A549 (cell line): ENCODE results near the gene PHF21B. TPM values are rescaled to one million over a fixed set of nuclear protein-coding genes. Genes with fewer than 3 reads are reported as not detected.

Experiments used
- ATAC-seq, 2 experiments: fragments of 200-7000 bp in 1 of 2; fragments of >200 bp in 1 of 2; cut with Nextera tagmentation in 1 of 2; cut with Tn5 transposase in 1 of 2; 3 replicates each; pipeline versions ENCODE4 v1.8.0 to v1.9.1; 2018 to 2020; ENCODE audit warnings: mild to moderate bottlenecking in 1 of 2, moderate library complexity in 1 of 2
- CTCF ChIA-PET: fragments of 300-600 bp; sonication (Branson Sonifier 250); formaldehyde crosslinking; extraction: SDS; loops from one replicate; lab custom pipeline; 2021; ENCODE audit warnings: antibody characterized with exemption, inconsistent platforms; lab: Yijun Ruan, JAX
- POLR2A ChIA-PET: fragments of 350-600 bp; formaldehyde crosslinking; extraction: SDS; loops from one replicate; lab custom pipeline; 2021; ENCODE audit warnings: antibody characterized with exemption, inconsistent platforms; lab: Yijun Ruan, JAX
- DNase-seq, 2 experiments: peaks; one replicate each; pipeline versions ENCODE4 v3.0.0 to v3.0.0-alpha.2; 2011 to 2016; ENCODE audit warnings: low read depth in 1 of 2, low spot score in 1 of 2
- FAIRE-seq: peaks from 2 replicates; lab custom pipeline; 2011; peaks lifted over from hg19 to GRCh38; lab: Jason Lieb, UNC
- H3K27ac ChIP-seq, 2 experiments: fragments of >200 bp; sonication (Bioruptor Twin); formaldehyde crosslinking; 3 replicates each; pipeline ENCODE4 v1.5.1; 2016 to 2017
- H3K4me1 ChIP-seq: fragments of >200 bp; sonication (Bioruptor Twin); formaldehyde crosslinking; 3 replicates; pipeline ENCODE4 v1.6.1; 2016
- H3K4me2 ChIP-seq: fragments of >200 bp; sonication (Bioruptor Twin); formaldehyde crosslinking; 3 replicates; pipeline ENCODE4 v1.6.1; 2016
- H3K4me3 ChIP-seq: fragments of >200 bp; sonication (Bioruptor Twin); formaldehyde crosslinking; 3 replicates; pipeline ENCODE4 v1.5.1; 2016
- H3K9me3 ChIP-seq: fragments of >200 bp; sonication (Bioruptor Twin); formaldehyde crosslinking; 3 replicates; pipeline ENCODE4 v1.6.1; 2016
- CBX2 ChIP-seq: fragments of 200-600 bp; sonication (generic); IDR thresholded peaks from 2 replicates; pipeline ENCODE4 v1.6.1; 2016; ENCODE audit warnings: low read depth, mild to moderate bottlenecking, borderline replicate concordance
- CHD4 ChIP-seq: fragments of 200-600 bp; sonication (generic); IDR thresholded peaks from 2 replicates; pipeline ENCODE4 v1.6.1; 2016; ENCODE audit warnings: antibody characterized with exemption, mild to moderate bottlenecking, borderline replicate concordance
- CTCF ChIP-seq: fragments of >200 bp; sonication (Bioruptor Twin); formaldehyde crosslinking; IDR thresholded peaks from 3 replicates; pipeline ENCODE4 v1.5.1; 2016
- FOSB ChIP-seq: fragments of 250-450 bp; sonication (Bioruptor Pico); IDR thresholded peaks from 2 replicates; pipeline ENCODE4 v1.5.0; 2020; ENCODE audit warnings: mild to moderate bottlenecking, moderate library complexity
- FOSL2 ChIP-seq, 2 experiments: fragments of 450-650 bp in 1 of 2; fragments of >200 bp in 1 of 2; sonication (Bioruptor Twin) in 1 of 2; formaldehyde crosslinking; IDR thresholded peaks; 2 replicates each; pipeline versions ENCODE4 v1.5.0 to v1.6.1; 2016 to 2020; ENCODE audit warnings: mild to moderate bottlenecking in 1 of 2, moderate library complexity in 1 of 2
- HMGXB4 ChIP-seq: fragments of 250-450 bp; sonication (Bioruptor Pico); IDR thresholded peaks from 2 replicates; pipeline ENCODE4 v1.5.0; 2021; ENCODE audit warnings: mild to moderate bottlenecking, moderate library complexity, borderline replicate concordance
- HOXB13 ChIP-seq: fragments of 250-450 bp; sonication (Bioruptor Pico); IDR thresholded peaks from 2 replicates; pipeline ENCODE4 v1.5.0; 2020; ENCODE audit warnings: low read depth, mild to moderate bottlenecking, moderate library complexity
- HOXB5 ChIP-seq: fragments of 250-450 bp; sonication (Bioruptor Pico); IDR thresholded peaks from 2 replicates; pipeline ENCODE4 v1.5.0; 2020; ENCODE audit warnings: mild to moderate bottlenecking, moderate library complexity
- JUN ChIP-seq, 2 experiments: fragments of >200 bp; sonication (Bioruptor Twin); formaldehyde crosslinking; IDR thresholded peaks; 2 replicates in 1 of 2; 3 replicates in 1 of 2; pipeline ENCODE4 v1.6.1; 2016 to 2017
- JUNB ChIP-seq: fragments of >200 bp; sonication (Bioruptor Twin); formaldehyde crosslinking; IDR thresholded peaks from 2 replicates; pipeline ENCODE4 v1.6.1; 2016
- KDM5A ChIP-seq: fragments of 200-600 bp; sonication (generic); IDR thresholded peaks from 2 replicates; pipeline ENCODE4 v1.6.1; 2016; ENCODE audit warnings: antibody characterized with exemption, mild to moderate bottlenecking
- MAFK ChIP-seq: fragments of 450-650 bp; IDR thresholded peaks from 2 replicates; pipeline ENCODE4 v1.6.1; 2014; ENCODE audit not compliant: partially characterized antibody
- NPAS2 ChIP-seq: fragments of 250-450 bp; sonication (Bioruptor Pico); IDR thresholded peaks from 2 replicates; pipeline ENCODE4 v1.8.0; 2022; ENCODE audit warnings: mild to moderate bottlenecking, moderate library complexity, borderline replicate concordance
- PBX3 ChIP-seq: IDR thresholded peaks from 2 replicates; pipeline ENCODE4 v1.6.1; 2012
- REST ChIP-seq: fragments of 200-600 bp; sonication (generic); IDR thresholded peaks from 2 replicates; pipeline ENCODE4 v1.6.1; 2016; ENCODE audit warnings: antibody characterized with exemption, mild to moderate bottlenecking, moderate library complexity
- SMC3 ChIP-seq: fragments of >200 bp; sonication (Bioruptor Twin); formaldehyde crosslinking; IDR thresholded peaks from 3 replicates; pipeline ENCODE4 v1.6.1; 2018; ENCODE audit warnings: inconsistent platforms
- TFCP2L1 ChIP-seq: fragments of 250-450 bp; sonication (Bioruptor Pico); IDR thresholded peaks from 2 replicates; pipeline ENCODE4 v1.5.0; 2021; ENCODE audit warnings: mild to moderate bottlenecking
- ZC3H11A ChIP-seq: fragments of 450-650 bp; IDR thresholded peaks from 2 replicates; pipeline ENCODE4 v1.6.1; 2014; ENCODE audit warnings: antibody characterized with exemption, mild to moderate bottlenecking
- ZNF302 ChIP-seq: fragments of 250-450 bp; sonication (Bioruptor Pico); IDR thresholded peaks from 2 replicates; pipeline ENCODE4 v1.9.0; 2021; ENCODE audit warnings: inconsistent platforms, mild to moderate bottlenecking, moderate library complexity
- ZSCAN20 ChIP-seq: fragments of 250-450 bp; sonication (Bioruptor Pico); IDR thresholded peaks from 2 replicates; pipeline ENCODE4 v1.8.0; 2022; ENCODE audit warnings: mild to moderate bottlenecking, moderate library complexity
- WGBS: methylation state at CpG from one replicate; pipeline ENCODE4 v1.1.6; 2017; ENCODE audit errors: missing lambda C conversion rate; 5-methylcytosine and 5-hydroxymethylcytosine counted together
- polyA plus RNA-seq, 4 experiments: library from polyadenylated mRNA; depleted of rRNA in 3 of 4; stranded (reverse); fragments of >200 nt; fragmentation: RNase III in 1 of 4; extraction: RNeasy Plus Mini Kit Qiagen cat#74134 plus additional on column Dnase treatment in 1 of 4; gene quantifications; 2 replicates in 3 of 4; 3 replicates in 1 of 4; pipeline ENCODE4 v1.2.3, GENCODE V29; 2011 to 2017

The PHF21B gene
- polyA plus RNA-seq, 2 of the 4 experiments (the other 2 are of a cell fraction): 0.50 to 0.70 TPM

GRCh38 chr22:44972363-44973083 lies 37.3 kb downstream of the PHF21B start:
- ATAC-seq: no peak
- CTCF ChIA-PET: interaction anchor here (1.0 kb wide), 1 partner anchor 11 kb away, joined by 3 read pairs; no protein-coding TSS in a partner anchor

More at GRCh38 chr22:44972363-44973083, 37.3 kb downstream of the PHF21B start:
- 63% methylated on average over 22 of the region's 23 CpGs for WGBS
- Histone ChIP-seq H3K27ac (no peak overlapping the region), H3K4me1 (no peaks in the 10 kb centered on the region), H3K4me3 (no peak overlapping the region), H3K4me2 (no peak overlapping the region), H3K9me3 (no peaks in the 10 kb centered on the region)
- no peak for DNase-seq
- POLR2A ChIA-PET: no interaction called here
- no peak for FAIRE-seq
- TF ChIP-seq JUNB (no peak), SMC3 (no peak), CTCF (no peak), NPAS2 (no peak), FOSL2 (IDR thresholded peaks at IDR 0.05) (no peak), FOSL2 (CRISPR knock-in tag; IDR thresholded peaks at IDR 0.05) (no peak), HMGXB4 (CRISPR knock-in tag) (no peak), CBX2 (no peak), JUN (IDR thresholded peaks at IDR 0.05) (no peak), REST (no peak), TFCP2L1 (CRISPR knock-in tag) (no peak), HOXB5 (CRISPR knock-in tag) (no peak), ZNF302 (CRISPR knock-in tag) (no peak), KDM5A (no peak), CHD4 (no peak), HOXB13 (no peak), ZSCAN20 (CRISPR knock-in tag) (no peak), ZC3H11A (no peak), MAFK (no peak), PBX3 (no peak), FOSB (no peak)
